AG04450 (cell line): ENCODE measurements around the gene C16orf78. TPM values are rescaled to one million over a fixed set of nuclear protein-coding genes. Genes with fewer than 3 reads are reported as not detected.

ENCODE experiments used
- CTCF ChIA-PET: fragments of 300-600, 350-600 bp; formaldehyde crosslinking; extraction: SDS; loops from one replicate; lab custom pipeline; 2022; ENCODE audit warnings: antibody characterized with exemption, inconsistent platforms; lab: Charles Lee
- POLR2A ChIA-PET: fragments of 350-600 bp; formaldehyde crosslinking; extraction: SDS; loops from one replicate; lab custom pipeline; 2021; ENCODE audit warnings: antibody characterized with exemption, inconsistent platforms; lab: Yijun Ruan, JAX
- DNase-seq: peaks from one replicate; pipeline ENCODE4 v3.0.0-alpha.2; 2011; ENCODE audit warnings: low read depth, low spot score
- H3K27ac ChIP-seq: one replicate; pipeline ENCODE4 v1.5.1; 2012; ENCODE audit warnings: low read depth, low read length, control low read depth
- H3K27me3 ChIP-seq: one replicate; pipeline ENCODE4 v1.6.0; 2012; ENCODE audit warnings: low read length; ENCODE audit not compliant: control insufficient read depth, insufficient read depth
- H3K4me3 ChIP-seq: 2 replicates; pipeline ENCODE4 v1.5.1; 2011; ENCODE audit warnings: mild to moderate bottlenecking, low read depth, low read length, control low read depth
- H3K9me3 ChIP-seq: 2 replicates; pipeline ENCODE4 v1.5.1; 2012; ENCODE audit warnings: low read length; ENCODE audit not compliant: control insufficient read depth, insufficient read depth
- CTCF ChIP-seq: IDR thresholded peaks from 2 replicates; pipeline ENCODE4 v1.5.1; 2011; ENCODE audit warnings: low read depth, low read length, control low read depth, inconsistent platforms
- polyA plus RNA-seq: library from polyadenylated mRNA; depleted of rRNA; stranded (reverse); fragments of >200 nt; gene quantifications from 2 replicates; pipeline ENCODE4 v1.2.3, GENCODE V29; 2011

The C16orf78 gene
- polyA plus RNA-seq, 1 experiment = not detected

DNA sequence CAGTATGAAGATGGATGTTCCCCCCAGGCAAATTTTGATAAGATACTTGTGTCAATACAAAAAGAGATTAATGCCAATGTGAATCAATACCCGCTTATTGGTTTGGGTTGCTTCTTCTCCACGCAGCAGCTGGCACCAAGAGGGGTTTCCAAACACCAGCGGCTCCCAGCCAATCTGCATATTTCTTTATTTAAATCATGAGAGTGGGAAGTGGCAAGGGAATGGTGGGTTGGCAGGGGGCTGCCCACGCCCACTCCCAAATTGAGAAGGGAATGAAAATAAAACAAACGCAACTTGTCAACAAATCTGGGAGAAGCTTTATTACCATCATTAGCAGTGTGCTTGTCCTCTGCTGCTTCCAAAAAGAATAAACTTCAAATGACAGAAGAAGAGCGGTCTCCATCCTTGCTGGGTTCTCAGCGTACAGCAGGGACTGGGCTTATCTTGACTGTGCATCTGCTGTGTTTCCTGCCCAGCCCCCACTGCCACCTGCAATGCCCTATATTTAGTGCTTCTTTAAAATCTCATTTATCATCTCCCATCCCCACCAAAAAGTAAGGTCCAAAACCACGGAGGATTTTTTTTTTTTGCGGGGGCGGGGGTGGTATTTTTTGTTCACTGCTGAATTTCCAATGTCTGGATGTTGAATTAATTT, 34.9 kb upstream of the C16orf78 start:
- Histone ChIP-seq H3K4me3 (no peak overlapping the region), H3K27ac (no peak overlapping the region), H3K27me3 (no peaks in the 10 kb centered on the region), H3K9me3 (no peaks in the 10 kb centered on the region)
- ChIA-PET CTCF (no interaction called here), POLR2A (no interaction called here)
- DNase-seq = no peak
- no peak for TF ChIP-seq CTCF

GRCh38 chr16:49340466-49340865, 33.1 kb upstream of the C16orf78 start:
- ChIA-PET POLR2A (no interaction called here), CTCF (no interaction called here)
- Histone ChIP-seq H3K27me3 (no peaks in the 10 kb centered on the region), H3K27ac (no peak overlapping the region), H3K9me3 (no peaks in the 10 kb centered on the region), H3K4me3 (no peak overlapping the region)
- TF ChIP-seq CTCF = no peak
- DNase-seq = no peak

- CTCF ChIA-PET = no interaction called here
- no peak for DNase-seq
- Histone ChIP-seq H3K9me3 (no peaks in the 10 kb centered on the region), H3K4me3 (no peak overlapping the region), H3K27ac (no peak overlapping the region), H3K27me3 (no peaks in the 10 kb centered on the region)
- POLR2A ChIA-PET = no interaction called here
- TF ChIP-seq CTCF = no peak
Observed at GRCh38 chr16:49341706-49342105, 31.9 kb upstream of the C16orf78 start.

GRCh38 chr16:49342336-49343265, 31.0 kb upstream of the C16orf78 start:
- no peak for TF ChIP-seq CTCF
- Histone ChIP-seq H3K9me3 (no peaks in the 10 kb centered on the region), H3K27me3 (no peaks in the 10 kb centered on the region), H3K27ac (no peak overlapping the region), H3K4me3 (no peak overlapping the region)
- POLR2A ChIA-PET = no interaction called here
- CTCF ChIA-PET = no interaction called here
- DNase-seq = no peak

DNA sequence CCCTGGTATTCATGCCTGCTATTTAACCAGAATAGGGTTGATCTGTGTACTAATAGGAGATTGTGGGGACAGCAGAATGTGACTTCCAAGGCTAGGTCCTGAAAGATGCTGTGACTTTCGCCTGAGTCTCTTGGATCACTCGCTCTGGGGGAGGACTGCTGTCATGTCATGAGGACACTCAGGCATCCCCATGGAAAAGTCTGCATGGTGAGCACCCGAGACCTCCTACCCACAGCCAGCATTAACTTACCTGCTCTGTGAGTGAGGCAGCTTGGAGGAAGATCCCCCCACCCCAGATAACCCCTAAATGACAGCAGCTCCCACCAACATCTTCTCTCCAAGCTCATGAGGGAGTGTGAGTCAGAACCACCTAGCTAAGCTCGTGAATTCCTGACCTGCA, 30.3 kb upstream of the C16orf78 start:
- no peak for TF ChIP-seq CTCF
- Histone ChIP-seq H3K27ac (no peak overlapping the region), H3K27me3 (no peaks in the 10 kb centered on the region), H3K4me3 (no peak overlapping the region), H3K9me3 (no peaks in the 10 kb centered on the region)
- CTCF ChIA-PET = no interaction called here
- POLR2A ChIA-PET = no interaction called here
- no peak for DNase-seq
